HL-60 (cell line): ENCODE data around the gene TRAF3IP1.

ENCODE experiments used
- CTCF ChIP-seq: IDR thresholded peaks from one replicate; pipeline ENCODE4 v1.5.1; 2011; ENCODE audit warnings: low read length, control low read depth, inconsistent platforms; ENCODE audit not compliant: insufficient read depth
- GABPA ChIP-seq: IDR thresholded peaks from 2 replicates; pipeline ENCODE4 v1.6.1; 2012; ENCODE audit warnings: low read depth
- POLR2AphosphoS5 ChIP-seq: IDR thresholded peaks from 2 replicates; pipeline ENCODE4 v1.6.1; 2012; ENCODE audit warnings: low read depth
- REST ChIP-seq: IDR thresholded peaks from 2 replicates; pipeline ENCODE4 v1.6.1; 2012; ENCODE audit warnings: low read depth; ENCODE audit not compliant: insufficient replicate concordance
- SPI1 ChIP-seq: IDR thresholded peaks from 2 replicates; pipeline ENCODE4 v1.6.1; 2012; ENCODE audit warnings: low read depth, mild to moderate bottlenecking, borderline replicate concordance

GRCh38 chr2:238286095-238286494, 34.2 kb upstream of the TRAF3IP1 start:
- TF ChIP-seq CTCF (no peak), POLR2AphosphoS5 (no peak), REST (no peak), GABPA (no peak), SPI1 (no peak)
